Heart left ventricle (tissue), 16 donors: ENCODE results near the gene RPS15. TPM values are rescaled to one million over a fixed set of nuclear protein-coding genes. Genes with fewer than 3 reads are reported as not detected.

ENCODE experiments used
- ATAC-seq, 4 donors: fragments of 200-7000 bp; cut with Tn5 transposase; one replicate each; pipeline ENCODE4 v1.9.1; 2020 to 2022; ENCODE audit warnings: moderate library complexity in 4 of 4, mild to moderate bottlenecking in 3 of 4, moderate number of reproducible peaks in 1 of 4
- DNase-seq, 5 donors: peaks; one replicate each; pipeline ENCODE4 v3.0.0-alpha.2; 2020
- H3K27ac ChIP-seq, 12 donors: fragments of 200-600 bp; sonication (generic) in 4 of 12; one replicate each; pipeline versions ENCODE4 v1.5.0 to v1.8.0; 2016 to 2022; ENCODE audit warnings: mild to moderate bottlenecking in 2 of 12
- H3K27me3 ChIP-seq, 9 donors: fragments of 200-600 bp; sonication (generic) in 2 of 9; one replicate each; pipeline versions ENCODE4 v1.5.1 to v1.8.0; 2016 to 2022; ENCODE audit warnings: mild to moderate bottlenecking in 3 of 9
- H3K36me3 ChIP-seq, 9 donors: fragments of 200-600 bp; sonication (generic) in 2 of 9; one replicate each; pipeline versions ENCODE4 v1.5.0 to v1.8.0; 2018 to 2022; ENCODE audit warnings: mild to moderate bottlenecking in 2 of 9
- H3K4me1 ChIP-seq, 12 donors: fragments of 200-600 bp; sonication (generic) in 4 of 12; one replicate each; pipeline versions ENCODE4 v1.5.0 to v1.8.0; 2016 to 2022; ENCODE audit warnings: mild to moderate bottlenecking in 3 of 12
- H3K4me3 ChIP-seq, 12 donors: fragments of 200-600 bp; sonication (generic) in 4 of 12; one replicate each; pipeline versions ENCODE4 v1.5.0 to v1.8.0; 2017 to 2022; ENCODE audit warnings: mild to moderate bottlenecking in 9 of 12, moderate library complexity in 4 of 12
- H3K9me3 ChIP-seq, 12 donors: fragments of 200-600 bp; sonication (generic) in 4 of 12; one replicate each; pipeline versions ENCODE4 v1.5.0 to v1.8.0; 2016 to 2022; ENCODE audit warnings: mild to moderate bottlenecking in 1 of 12
- CTCF ChIP-seq, 12 donors: fragments of 200-600 bp; sonication (generic) in 4 of 12; IDR thresholded peaks; one replicate each; pipeline versions ENCODE4 v1.5.0 to v1.8.0; 2018 to 2022; ENCODE audit warnings: antibody characterized with exemption in 12 of 12, mild to moderate bottlenecking in 5 of 12
- POLR2A ChIP-seq, 2 donors: fragments of 450-650 bp; IDR thresholded peaks; one replicate each; pipeline ENCODE4 v1.6.1; 2017; ENCODE audit warnings: antibody characterized with exemption in 2 of 2, mild to moderate bottlenecking in 2 of 2, moderate library complexity in 2 of 2
- WGBS, 4 donors: extraction: QIAGEN DNeasy Blood & Tissue Kit in 2 of 4; methylation state at CpG; one replicate each; pipeline versions ENCODE4 v1.1.5 to v1.1.7; 2013 to 2018; 5-methylcytosine and 5-hydroxymethylcytosine counted together
- intact Hi-C, 10 donors: fragments of 100-400 bp; cut with DNase I; formaldehyde crosslinking; loops; one replicate each; pipeline versions ENCODE4 v1.11.1 to v1.14.2; 2022
- polyA plus RNA-seq, 2 donors: library from polyadenylated mRNA; stranded (reverse); fragments of 200-250 nt; gene quantifications; one replicate each; pipeline ENCODE4 v1.2.3, GENCODE V29; 2013
- total RNA-seq, 9 donors: library from RNA; depleted of rRNA in 2 of 9; stranded (reverse); fragments of >200 nt in 2 of 9; fragmentation: NEBNext Ultra II Directional in 3 of 9; extraction: Animal tissue kit (Norgen Biotek cat#: 25700) in 3 of 9; gene quantifications; one replicate each; pipeline versions ENCODE4 v1.1.0 to v1.2.4, GENCODE V29; 2016 to 2023
- donor health status: ischemic (EF 13 %, LVEDD 7.1; RV severe dilation, severe dysfunction).
- donor health status: healthy with polysubstance abuse.
- donor health status: DM: no; HTN: yes; CAD: no.
- donor health status: DM: no; HTN: no; CAD: no.
- donor health status: ischemic (EF 25% LVEDD 6.9; RV normal size, moderate dysfunction).
- donor health status: ischemic (EF 25% LVEDD 5.7; RV mildly dilated, moderate dysfunction).
- donor health status: healthy.
- donor health status: DM: yes; HTN: yes; CAD: no.
- donor health status: ischemic (EF 35%, LVEDD 5.7; RV mildly dilated, moderate dysfunction).
- donor health status: nonischemic (EF 11% LVEDD 7.7; RV severe dilation, severe dysfunction).
- donor health status: DM: yes; HTN: yes; CAD: no.
- donor health status: PGD.
- donor health status: ischemic (EF 29% LVEDD 5.4; RV normal size, mild dysfunction).
- donor health status: nonischemic (EF 23%, LVEDD 6.1; RV moderate dilation, normal function).

The RPS15 gene
- total and polyA plus RNA-seq, 11 donors = 468 to 2,683 (median 679) TPM

GRCh38 chr19:1425102-1425837 lies 12.9 kb upstream of the RPS15 start:
- 82 to 90% (median 86%) methylated on average over 31 to 33 of the region's 33 CpGs for WGBS, 4 donors
- no peak overlapping the region for H3K4me3 ChIP-seq
- no peak overlapping the region for H3K27ac ChIP-seq
- no peak for DNase-seq
- H3K9me3 ChIP-seq = no peaks in the 10 kb centered on the region
- H3K4me1 ChIP-seq = peaks cover 0 to 35% (median 4%) of the 10 kb centered on the region in 12 donors
- no peaks in the 10 kb centered on the region for H3K27me3 ChIP-seq
- peaks cover 0 to 98% (median 92%) of the 10 kb centered on the region in 9 donors for H3K36me3 ChIP-seq
- no peak for ATAC-seq
- intact Hi-C loops = no loop called here
- TF ChIP-seq POLR2A (IDR thresholded peaks at IDR 0.05) (no peak), CTCF (IDR thresholded peaks at IDR 0.05) (no peak)

DNA sequence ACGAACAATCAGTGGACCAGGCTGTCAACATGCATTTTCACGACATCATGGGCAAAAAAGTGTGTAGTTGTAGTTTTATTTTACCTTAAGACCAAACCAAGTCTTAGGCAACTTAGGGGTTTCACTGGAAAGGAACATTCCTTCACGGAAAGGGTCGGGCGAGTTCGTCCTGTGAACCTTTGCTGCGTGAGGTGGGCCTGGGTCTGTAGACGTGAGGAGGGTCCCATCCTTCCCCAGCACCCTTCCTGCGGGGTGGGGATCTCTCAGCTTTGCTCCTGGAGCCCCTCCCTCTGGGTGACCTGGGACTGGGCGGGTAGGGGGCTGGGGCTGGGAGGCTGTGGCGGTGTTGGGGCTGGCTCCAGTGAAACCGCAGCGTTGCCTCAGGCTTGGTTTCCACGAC lies 12.3 kb upstream of the RPS15 start:
- TF ChIP-seq CTCF (IDR thresholded peaks at IDR 0.05) (no peak), POLR2A (IDR thresholded peaks at IDR 0.05) (no peak)
- H3K27me3 ChIP-seq = no peaks in the 10 kb centered on the region
- H3K4me1 ChIP-seq = peaks cover 0 to 39% (median 4%) of the 10 kb centered on the region in 12 donors
- no peaks in the 10 kb centered on the region for H3K9me3 ChIP-seq
- H3K4me3 ChIP-seq = no peak overlapping the region
- DNase-seq = no peak
- no peak for ATAC-seq
- peaks cover 0 to 98% (median 92%) of the 10 kb centered on the region in 9 donors for H3K36me3 ChIP-seq
- whole genome bisulfite sequencing, 4 donors = 92 to 95% (median 93%) methylated on average over 12 to 14 of the region's 14 CpGs
- H3K27ac ChIP-seq = no peak overlapping the region
- intact Hi-C loops = no loop called here

DNA sequence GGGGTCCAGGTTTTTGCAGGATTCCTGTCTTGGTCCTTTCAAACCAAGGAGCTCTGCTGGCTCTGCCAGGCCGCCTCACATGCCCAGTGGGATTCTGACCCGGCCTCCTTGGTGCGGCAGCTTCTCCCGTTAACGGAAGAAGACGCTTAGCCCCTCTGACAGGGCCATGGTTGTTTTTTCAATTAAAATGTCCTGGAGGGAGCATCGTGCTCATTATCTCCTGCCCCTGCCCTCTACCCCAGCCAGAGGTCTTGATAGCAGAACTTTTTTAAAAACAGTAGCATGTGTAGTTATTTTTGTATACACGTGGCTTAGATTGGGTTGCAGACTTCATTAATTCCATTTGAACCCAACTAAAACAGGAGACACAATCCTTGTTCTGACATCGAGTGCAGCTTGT lies 11.5 kb upstream of the RPS15 start:
- peaks cover 0 to 39% (median 4%) of the 10 kb centered on the region in 12 donors for H3K4me1 ChIP-seq
- H3K27me3 ChIP-seq = no peaks in the 10 kb centered on the region
- DNase-seq = no peak
- WGBS, 4 donors = 58 to 66% (median 60%) methylated on average over 9 of the region's 9 CpGs
- no peaks in the 10 kb centered on the region for H3K9me3 ChIP-seq
- H3K4me3 ChIP-seq = no peak overlapping the region
- H3K36me3 ChIP-seq = peaks cover 0 to 98% (median 92%) of the 10 kb centered on the region in 9 donors
- no peak for ATAC-seq
- intact Hi-C loops = no loop called here
- no peak overlapping the region for H3K27ac ChIP-seq
- TF ChIP-seq POLR2A (IDR thresholded peaks at IDR 0.05) (no peak), CTCF (IDR thresholded peaks at IDR 0.05) (no peak)

DNA sequence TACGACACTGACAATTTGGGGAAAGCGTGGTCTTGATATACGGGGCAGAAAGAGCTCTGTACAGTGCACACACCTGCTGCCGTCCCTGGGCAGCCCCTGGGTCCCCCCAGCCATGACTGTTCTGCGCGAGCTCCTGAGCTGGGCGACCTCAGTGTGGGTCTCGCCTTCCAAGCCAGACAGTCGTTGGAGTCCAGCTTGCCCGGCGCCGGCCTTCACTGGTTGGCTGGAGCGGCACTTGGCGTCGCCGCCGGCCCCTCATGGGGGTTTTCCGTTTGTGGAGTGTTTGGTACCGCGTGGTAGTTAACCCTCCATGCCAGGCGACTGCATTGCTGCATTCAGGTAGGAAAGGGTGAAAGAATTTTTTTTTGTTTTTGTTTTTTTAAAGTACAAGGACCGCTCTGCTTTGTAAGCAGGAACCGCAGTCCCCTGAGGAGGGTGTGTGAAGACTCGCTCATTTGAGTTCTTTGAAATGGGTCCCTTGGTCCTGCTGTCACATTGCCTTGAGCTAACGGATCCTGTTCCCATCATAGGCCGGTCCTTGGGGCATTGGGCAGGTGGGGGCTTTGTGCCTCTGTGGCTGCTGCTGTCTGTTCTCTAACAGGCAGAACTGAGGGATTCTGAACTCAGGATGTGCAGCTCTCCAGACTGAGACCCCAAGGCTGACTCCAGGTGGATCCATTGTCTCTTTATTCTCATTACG lies 10.8 kb upstream of the RPS15 start:
- TF ChIP-seq POLR2A (IDR thresholded peaks at IDR 0.05) = no peak
- no peak for TF ChIP-seq CTCF (IDR thresholded peaks at IDR 0.05)
- ATAC-seq (no peak), DNase-seq (no peak)
- Histone ChIP-seq H3K36me3 (peaks cover 0 to 98% (median 92%) of the 10 kb centered on the region in 9 donors), H3K4me3 (no peak overlapping the region), H3K27me3 (no peaks in the 10 kb centered on the region), H3K4me1 (peaks cover 0 to 39% (median 4%) of the 10 kb centered on the region in 12 donors), H3K9me3 (no peaks in the 10 kb centered on the region), H3K27ac (no peak overlapping the region)
- 89 to 91% (median 91%) methylated on average over 27 of the region's 27 CpGs for WGBS, 4 donors
- intact Hi-C loops = no loop called here
